GM13976 (cell line): Measurements from ENCODE around the gene CBX4.
"Not testable (repeated sequence)": the region's sequence is repeated elsewhere in the genome, so short reads cannot be mapped to it uniquely, and the experiment has no call there.

Experiments
- DNase-seq: peaks from one replicate; pipeline ENCODE4 v3.0.0; 2012; ENCODE audit warnings: low spot score
- in situ Hi-C: fragments of 300-500 bp; cut with MboI; formaldehyde crosslinking; loops from one replicate; pipeline ENCODE4 v1.12.0; 2022; ENCODE audit warnings: low sequenced_read_pairs, mixed read lengths, inconsistent platforms; ENCODE audit not compliant: unreplicated experiment
- TF ChIP-seq, protein P1 (sequence below): IDR thresholded peaks from 2 replicates; pipeline ENCODE4 v1.5.1; 2012; ENCODE audit warnings: borderline replicate concordance, mild to moderate bottlenecking; ENCODE audit not compliant: insufficient read depth; ENCODE audit errors: extremely low read depth, missing control alignments, control extremely low read depth

CBX4 gene

DNA sequence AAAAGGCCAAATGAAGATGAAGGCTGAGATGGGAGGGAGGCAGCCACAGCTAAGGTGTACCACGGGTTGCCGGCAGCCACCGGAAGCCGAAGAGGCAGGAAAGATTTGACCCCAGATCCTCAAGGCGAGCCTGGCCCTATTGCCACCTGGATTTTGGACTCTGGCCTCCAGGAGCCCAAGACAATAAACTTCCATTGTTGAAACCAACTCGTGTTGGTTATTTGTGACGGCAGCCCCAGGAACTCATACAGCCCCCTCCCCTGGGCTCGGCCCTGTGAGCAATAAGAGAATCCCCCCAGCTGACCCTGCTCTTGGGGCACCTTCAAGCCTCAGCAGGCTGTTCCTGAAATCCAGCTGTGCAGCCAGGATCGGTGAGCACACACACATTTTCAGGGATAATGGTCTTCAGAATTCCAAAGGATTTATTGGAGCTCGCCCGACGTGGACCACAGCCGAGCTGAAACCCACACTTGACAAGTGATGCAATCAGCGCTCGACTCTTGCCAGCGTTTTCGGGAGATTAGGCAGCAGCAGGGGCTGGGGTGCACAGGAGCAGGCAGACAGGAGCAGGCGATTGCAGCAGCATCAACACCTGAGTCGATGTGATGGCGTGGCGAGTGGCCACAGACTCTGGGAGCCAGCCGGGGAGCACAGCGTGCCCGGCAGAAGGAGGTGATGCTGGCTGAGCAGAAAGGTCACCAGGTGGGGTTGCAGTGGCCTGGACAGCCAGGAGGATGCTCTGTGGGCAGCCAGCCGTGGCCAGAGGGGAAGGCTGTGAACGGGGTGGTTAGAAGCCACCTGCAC is 22.4 kb upstream of the CBX4 start:
- DNase-seq: no peak
- in situ Hi-C loops: no loop called here

DNA sequence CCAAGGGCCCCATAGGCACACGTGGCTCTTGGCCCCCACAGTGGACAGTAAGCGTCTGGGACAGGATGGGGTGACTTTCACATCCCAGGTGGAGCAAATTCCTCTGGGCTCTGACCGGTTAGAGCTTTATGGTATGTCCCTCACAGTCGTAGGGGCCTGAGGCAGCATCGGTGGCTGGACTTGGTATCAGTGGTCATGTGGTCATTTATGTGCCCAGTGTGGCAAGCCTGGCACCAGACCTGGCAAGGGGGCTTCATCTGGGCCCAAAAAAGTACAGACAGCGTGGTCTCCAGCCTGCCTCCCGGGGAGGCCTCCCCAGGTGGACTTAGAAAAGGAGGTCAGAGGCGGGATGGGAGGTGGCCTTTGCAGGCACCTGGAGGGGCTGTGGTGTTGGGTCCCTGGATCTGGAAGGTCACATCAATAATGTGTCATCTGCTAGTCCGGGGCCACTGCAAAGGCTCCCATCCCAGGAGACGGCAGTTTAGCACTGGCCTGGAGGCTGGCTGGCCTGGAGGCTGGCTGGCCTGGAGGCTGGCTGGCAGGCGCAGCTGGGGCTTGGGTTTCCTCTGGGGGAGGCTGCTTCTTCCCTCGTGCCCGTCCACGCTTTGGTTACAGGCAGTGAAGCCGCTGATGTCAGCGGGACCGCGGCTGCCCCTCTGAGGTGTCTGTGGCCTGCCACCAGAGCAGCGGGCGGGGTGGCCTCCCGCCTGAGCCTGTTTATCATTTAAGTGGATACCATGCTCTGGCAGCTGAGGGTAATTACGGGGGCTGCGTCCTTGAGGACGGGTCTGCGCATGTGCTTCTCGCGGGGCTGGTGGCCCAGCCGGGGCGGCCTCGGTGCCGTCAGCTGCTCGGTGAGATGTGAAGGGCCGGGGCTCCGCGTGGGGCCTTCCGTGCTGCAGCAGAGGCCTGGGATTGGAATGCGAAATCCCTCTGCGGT is 20.7 kb upstream of the CBX4 start:
- in situ Hi-C loops: no loop called here
- TF ChIP-seq, protein P1, sequence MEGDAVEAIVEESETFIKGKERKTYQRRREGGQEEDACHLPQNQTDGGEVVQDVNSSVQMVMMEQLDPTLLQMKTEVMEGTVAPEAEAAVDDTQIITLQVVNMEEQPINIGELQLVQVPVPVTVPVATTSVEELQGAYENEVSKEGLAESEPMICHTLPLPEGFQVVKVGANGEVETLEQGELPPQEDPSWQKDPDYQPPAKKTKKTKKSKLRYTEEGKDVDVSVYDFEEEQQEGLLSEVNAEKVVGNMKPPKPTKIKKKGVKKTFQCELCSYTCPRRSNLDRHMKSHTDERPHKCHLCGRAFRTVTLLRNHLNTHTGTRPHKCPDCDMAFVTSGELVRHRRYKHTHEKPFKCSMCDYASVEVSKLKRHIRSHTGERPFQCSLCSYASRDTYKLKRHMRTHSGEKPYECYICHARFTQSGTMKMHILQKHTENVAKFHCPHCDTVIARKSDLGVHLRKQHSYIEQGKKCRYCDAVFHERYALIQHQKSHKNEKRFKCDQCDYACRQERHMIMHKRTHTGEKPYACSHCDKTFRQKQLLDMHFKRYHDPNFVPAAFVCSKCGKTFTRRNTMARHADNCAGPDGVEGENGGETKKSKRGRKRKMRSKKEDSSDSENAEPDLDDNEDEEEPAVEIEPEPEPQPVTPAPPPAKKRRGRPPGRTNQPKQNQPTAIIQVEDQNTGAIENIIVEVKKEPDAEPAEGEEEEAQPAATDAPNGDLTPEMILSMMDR: no peak
- no peak for DNase-seq

More for the DNA sequence above, 22.4 kb upstream of the CBX4 start:
- TF ChIP-seq, protein P1: no peak

DNA sequence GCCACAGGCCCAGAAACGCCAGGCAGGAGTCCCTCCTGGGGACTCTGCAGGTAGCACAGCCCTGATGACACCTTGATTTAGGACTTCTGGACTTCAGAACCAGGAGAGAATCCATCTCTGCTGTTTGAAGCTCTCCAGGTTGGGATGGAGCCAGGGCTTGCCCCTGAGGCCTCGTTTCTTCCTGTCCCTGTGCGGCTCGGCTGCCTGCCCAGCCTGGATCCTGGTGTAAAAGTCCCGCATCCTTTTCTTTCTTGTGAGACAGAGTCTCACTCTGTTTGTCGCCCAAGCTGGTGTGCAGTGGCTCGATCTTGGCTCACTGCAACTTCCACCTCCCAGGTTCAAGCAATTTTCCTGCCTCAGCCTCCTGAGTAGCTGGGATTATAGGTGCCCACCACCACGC is 17.9 kb upstream of the CBX4 start:
- TF ChIP-seq, protein P1: no peak
- in situ Hi-C loops: no loop called here
- DNase-seq: no peak

DNA sequence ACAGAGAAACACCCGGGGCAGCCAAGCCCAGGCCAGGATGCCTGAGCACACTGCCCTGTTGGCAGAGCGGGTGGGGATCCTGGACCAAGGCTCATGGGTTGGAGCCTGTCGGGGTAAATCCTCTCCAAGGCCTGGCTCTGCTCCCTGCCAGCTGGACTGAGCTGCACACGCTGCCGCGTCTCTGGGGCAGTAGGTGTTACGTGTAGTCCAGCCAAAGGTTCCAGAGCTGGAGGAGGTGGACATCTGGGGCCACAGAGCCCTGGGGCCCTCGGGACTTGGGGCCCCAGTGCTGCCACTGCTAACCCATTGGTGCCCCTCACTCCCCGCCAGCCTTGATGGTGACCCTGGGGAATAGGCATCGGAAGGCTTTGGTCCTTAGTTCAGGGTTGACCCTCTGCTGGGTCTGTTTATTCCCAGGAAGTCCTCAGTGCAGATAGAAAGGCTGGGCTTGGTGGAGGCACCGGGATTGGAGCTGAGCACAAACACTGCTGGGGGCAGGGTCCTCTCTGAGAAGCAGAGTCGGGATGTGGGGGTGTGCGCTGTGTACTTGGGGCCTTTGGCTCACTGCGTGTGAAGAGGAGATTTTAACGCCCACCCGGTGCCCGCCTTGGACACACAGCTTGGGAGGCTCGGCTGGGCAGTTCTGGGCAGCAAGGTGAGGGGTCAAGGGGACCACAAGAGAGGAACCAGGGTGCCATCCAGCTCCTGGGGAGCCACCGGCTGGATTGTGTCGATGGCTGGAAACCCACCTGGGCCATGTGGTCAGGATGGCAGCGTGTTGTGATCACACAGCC is 16.3 kb upstream of the CBX4 start:
- no peak for DNase-seq
- in situ Hi-C loops: no loop called here
- TF ChIP-seq, protein P1: no peak

DNA sequence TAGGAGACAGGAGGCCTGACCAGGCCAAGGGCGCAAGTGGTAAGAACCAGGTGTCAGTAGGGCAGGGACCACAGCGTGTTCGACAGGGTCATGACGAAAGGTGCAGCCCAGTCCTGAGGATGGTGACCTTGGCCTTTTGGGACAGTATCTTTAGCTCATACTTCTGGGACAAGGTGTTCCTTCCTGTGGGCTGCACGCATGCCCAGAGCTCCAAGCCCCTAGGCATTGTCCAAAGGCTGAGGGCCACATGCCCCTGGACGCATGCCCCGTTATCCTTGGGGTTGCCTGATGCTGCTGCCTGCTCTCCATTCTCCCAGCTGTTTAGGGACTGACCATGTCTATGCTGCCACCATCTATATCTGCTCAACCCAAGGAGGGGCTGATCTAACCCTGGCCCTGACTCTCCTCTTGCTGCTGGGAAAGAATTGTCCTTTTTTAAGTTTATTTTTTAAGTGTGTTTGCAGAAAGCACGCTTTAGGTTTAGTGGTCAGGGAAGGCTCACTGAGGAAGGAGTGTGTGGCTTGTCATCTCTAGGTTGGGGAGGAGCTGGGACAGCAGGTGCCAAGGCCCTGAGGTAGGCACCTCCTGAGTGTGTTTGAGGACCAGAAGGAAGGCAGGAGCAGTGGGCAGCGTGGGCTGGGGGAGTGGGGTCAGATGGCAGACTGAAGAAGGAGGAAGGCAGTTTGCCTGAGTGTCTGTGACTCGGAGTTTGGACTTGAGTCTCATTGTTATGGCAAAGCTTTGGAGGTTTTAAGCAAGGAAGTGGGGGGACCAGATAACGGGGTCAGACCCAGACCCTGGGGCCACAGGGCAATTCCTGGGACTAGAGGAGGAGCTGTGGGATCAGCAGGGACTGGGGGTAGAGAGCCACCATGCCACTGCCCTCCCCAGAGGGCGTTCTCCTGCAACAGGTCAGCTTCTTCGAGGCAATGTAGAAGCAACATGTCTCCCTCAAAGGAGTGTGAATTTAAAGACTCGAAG is 15.1 kb upstream of the CBX4 start:
- TF ChIP-seq, protein P1: no peak
- in situ Hi-C loops: no loop called here
- DNase-seq: no peak

DNA sequence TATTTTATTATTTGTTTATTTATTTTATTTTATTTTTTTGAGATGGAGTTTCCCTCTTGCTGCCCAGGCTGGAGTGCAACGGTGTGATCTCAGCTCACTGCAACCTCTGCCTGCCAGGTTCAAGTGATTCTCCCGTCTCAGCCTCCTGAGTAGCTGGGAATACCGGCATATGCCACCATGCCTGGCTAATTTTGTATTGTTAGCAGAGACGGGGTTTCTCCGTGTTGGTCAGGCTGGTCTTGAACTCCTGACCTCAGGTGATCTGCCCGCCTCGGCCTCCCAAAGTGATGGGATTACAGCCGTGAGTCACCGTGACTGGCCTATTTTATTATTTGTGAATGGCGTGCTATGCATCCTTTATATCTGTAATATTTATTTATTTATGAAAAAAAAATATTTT is 13.9 kb upstream of the CBX4 start:
- DNase-seq, in situ Hi-C loops: not testable (repeated sequence)
